BE2C (cell line): ENCODE results near the gene ARAP1.

Experiments
- DNase-seq: peaks from one replicate; pipeline ENCODE4 v3.0.0-alpha.2; 2020
- H3K27me3 ChIP-seq: fragments of 250-450 bp; sonication (Bioruptor Pico); 2 replicates; pipeline ENCODE4 v1.5.1; 2020; ENCODE audit warnings: mild to moderate bottlenecking
- H3K36me3 ChIP-seq: fragments of 250-450 bp; sonication (Bioruptor Pico); 2 replicates; pipeline ENCODE4 v1.5.1; 2020; ENCODE audit warnings: mild to moderate bottlenecking
- H3K4me1 ChIP-seq: fragments of 250-450 bp; sonication (Bioruptor Pico); 2 replicates; pipeline ENCODE4 v1.5.1; 2020
- H3K4me3 ChIP-seq: 2 replicates; pipeline ENCODE4 v1.5.1; 2011; ENCODE audit warnings: low read depth, low read length
- H3K9me3 ChIP-seq: fragments of 250-450 bp; sonication (Bioruptor Pico); 2 replicates; pipeline ENCODE4 v1.5.1; 2020
- CTCF ChIP-seq: IDR thresholded peaks from 2 replicates; pipeline ENCODE4 v1.5.1; 2012; ENCODE audit warnings: mild to moderate bottlenecking, low read depth, low read length

The ARAP1 gene

GRCh38 chr11:72697814-72698213 lies 54.4 kb downstream of the ARAP1 start:
- no peak for DNase-seq
- Histone ChIP-seq H3K27me3 (no peaks in the 10 kb centered on the region), H3K36me3 (peaks cover 6% of the 10 kb centered on the region), H3K9me3 (no peaks in the 10 kb centered on the region), H3K4me3 (no peak overlapping the region), H3K4me1 (no peaks in the 10 kb centered on the region)
- no peak for TF ChIP-seq CTCF

- H3K36me3 ChIP-seq: peaks cover 6% of the 10 kb centered on the region
- no peak for TF ChIP-seq CTCF
- H3K9me3 ChIP-seq: no peaks in the 10 kb centered on the region
- no peak for DNase-seq
- H3K4me3 ChIP-seq: no peak overlapping the region
- no peaks in the 10 kb centered on the region for H3K27me3 ChIP-seq
- H3K4me1 ChIP-seq: no peaks in the 10 kb centered on the region
These were observed 55.1 kb downstream of the ARAP1 start for GRCh38 chr11:72696866-72697700.

- no peak for DNase-seq
- TF ChIP-seq CTCF: no peak
- H3K9me3 ChIP-seq: no peaks in the 10 kb centered on the region
- no peak overlapping the region for H3K4me3 ChIP-seq
- peaks cover 6% of the 10 kb centered on the region for H3K36me3 ChIP-seq
- no peaks in the 10 kb centered on the region for H3K4me1 ChIP-seq
- no peaks in the 10 kb centered on the region for H3K27me3 ChIP-seq
These were observed 56.9 kb downstream of the ARAP1 start for GRCh38 chr11:72695354-72695753.

GRCh38 chr11:72693271-72693968 lies 58.8 kb downstream of the ARAP1 start:
- TF ChIP-seq CTCF: no peak; the same call in 1 of the 2 replicates
- no peak overlapping the region for H3K4me3 ChIP-seq
- H3K4me1 ChIP-seq: no peaks in the 10 kb centered on the region
- H3K9me3 ChIP-seq: no peaks in the 10 kb centered on the region
- peaks cover 6% of the 10 kb centered on the region for H3K36me3 ChIP-seq
- DNase-seq: no peak
- H3K27me3 ChIP-seq: no peaks in the 10 kb centered on the region

- DNase-seq: no peak
- no peak for TF ChIP-seq CTCF
- H3K36me3 ChIP-seq: peaks cover 6% of the 10 kb centered on the region
- no peaks in the 10 kb centered on the region for H3K4me1 ChIP-seq
- H3K4me3 ChIP-seq: no peak overlapping the region
- no peaks in the 10 kb centered on the region for H3K9me3 ChIP-seq
- no peaks in the 10 kb centered on the region for H3K27me3 ChIP-seq
These were observed 59.5 kb downstream of the ARAP1 start for GRCh38 chr11:72692498-72693237.

- Histone ChIP-seq H3K27me3 (no peaks in the 10 kb centered on the region), H3K36me3 (peaks cover 6% of the 10 kb centered on the region)
- no peak for TF ChIP-seq CTCF
These were observed 62.0 kb downstream of the ARAP1 start for GRCh38 chr11:72690166-72690565.

More at GRCh38 chr11:72690166-72690565, 62.0 kb downstream of the ARAP1 start:
- Histone ChIP-seq H3K4me3 (no peak overlapping the region), H3K9me3 (no peaks in the 10 kb centered on the region), H3K4me1 (no peaks in the 10 kb centered on the region)
- DNase-seq: no peak
